Smooth muscle cell (in vitro differentiated cells): ENCODE results near the gene PRPSAP2. TPM values are rescaled to one million over a fixed set of nuclear protein-coding genes. Genes with fewer than 3 reads are reported as not detected.
A peak's percentile ranks its signal among the peaks of the same experiment; 100 is the strongest.
"Not testable (repeated sequence)": the region's sequence is repeated elsewhere in the genome, so short reads cannot be mapped to it uniquely, and the experiment has no call there.

Source experiments
- DNase-seq: peaks from one replicate; lab custom pipeline; 2025; ENCODE audit not compliant: unreplicated experiment; lab: John Stamatoyannopoulos, UW
- H2AFZ ChIP-seq: fragments of 200-600 bp; sonication (generic); 2 replicates; pipeline ENCODE4 v1.6.0; 2016; ENCODE audit warnings: antibody characterized with exemption, low read depth, mild to moderate bottlenecking
- H3F3A ChIP-seq: fragments of 200-600 bp; sonication (generic); 2 replicates; pipeline ENCODE4 v1.6.0; 2017; ENCODE audit warnings: antibody characterized with exemption, low read depth
- H3K27ac ChIP-seq: fragments of 200-600 bp; sonication (generic); 2 replicates; pipeline ENCODE4 v1.5.1; 2016; ENCODE audit warnings: low read depth, mild to moderate bottlenecking
- H3K27me3 ChIP-seq: fragments of 200-600 bp; sonication (generic); 2 replicates; pipeline ENCODE4 v1.6.1; 2016; ENCODE audit warnings: low read depth, mild to moderate bottlenecking
- H3K36me3 ChIP-seq: fragments of 200-600 bp; sonication (generic); 2 replicates; pipeline ENCODE4 v1.5.1; 2016; ENCODE audit warnings: low read depth
- H3K4me1 ChIP-seq: fragments of 200-600 bp; sonication (generic); 2 replicates; pipeline ENCODE4 v1.5.1; 2016; ENCODE audit warnings: low read depth
- H3K4me2 ChIP-seq: fragments of 200-600 bp; sonication (generic); 2 replicates; pipeline ENCODE4 v1.6.0; 2016; ENCODE audit warnings: mild to moderate bottlenecking
- H3K4me3 ChIP-seq: fragments of 200-600 bp; sonication (generic); 2 replicates; pipeline ENCODE4 v1.5.1; 2016; ENCODE audit warnings: mild to moderate bottlenecking
- H3K79me2 ChIP-seq: fragments of 200-600 bp; sonication (generic); 2 replicates; pipeline ENCODE4 v1.6.0; 2016; ENCODE audit warnings: low read depth, mild to moderate bottlenecking
- H3K9ac ChIP-seq: fragments of 200-600 bp; sonication (generic); 2 replicates; pipeline ENCODE4 v1.6.0; 2016; ENCODE audit warnings: low read depth
- H3K9me3 ChIP-seq: fragments of 200-600 bp; sonication (generic); replicated peaks from 2 replicates; pipeline ENCODE4 v1.5.1; 2016; ENCODE audit warnings: low read depth
- H4K20me1 ChIP-seq: fragments of 200-600 bp; sonication (generic); 2 replicates; pipeline ENCODE4 v1.6.0; 2016; ENCODE audit warnings: low read depth
- WGBS: methylation state at CpG from one replicate; pipeline ENCODE4 v1.1.7; 2016; ENCODE audit warnings: low lambda C conversion rate; 5-methylcytosine and 5-hydroxymethylcytosine counted together
- polyA plus RNA-seq: library from polyadenylated mRNA; unstranded; fragments of >200 nt; fragmentation: Nextera tagmentation; extraction: Ambion mirVana; gene quantifications from 2 replicates; pipeline ENCODE4 v1.2.1, GENCODE V29; 2016
- total RNA-seq: library from RNA; depleted of rRNA; stranded (reverse); fragments of >200 nt; gene quantifications from 2 replicates; pipeline ENCODE4 v1.2.3, GENCODE V29; 2014
- TF ChIP-seq, protein P1 (sequence below): fragments of 200-600 bp; sonication (generic); IDR thresholded peaks from 2 replicates; pipeline ENCODE4 v1.5.1; 2017; ENCODE audit warnings: borderline replicate concordance, mild to moderate bottlenecking, antibody characterized with exemption; ENCODE audit not compliant: insufficient read depth, poor library complexity, severe bottlenecking

Gene PRPSAP2
- total RNA-seq: 37.9 and 39.8 TPM in 2 replicates
- 24.0 TPM in 2 replicates for polyA plus RNA-seq

GRCh38 chr17:18857864-18858566, at the start of gene PRPSAP2:
PRPSAP2 (plus strand) TSS chr17:18858131; CDS start chr17:18865834, 7,703 bp downstream.
- 2% methylated on average over 7 of the region's 58 CpGs for WGBS
- Histone ChIP-seq H3K9ac (peak within 1 kb of the TSS; percentile 88), H3K4me2 (peak within 1 kb of the TSS; percentile 92), H3K9me3 (no peaks in the 10 kb centered on the region), H3K4me3 (peak within 1 kb of the TSS; percentile 94), H3K36me3 (no peaks in the 10 kb centered on the region), H3F3A (no peaks in the 10 kb centered on the region), H3K27me3 (no peaks in the 10 kb centered on the region), H3K4me1 (peaks cover 8% of the 10 kb centered on the region), H3K79me2 (peaks cover 33% of the 10 kb centered on the region), H3K27ac (peak within 1 kb of the TSS; percentile 49), H2AFZ (peak within 1 kb of the TSS; percentile 95), H4K20me1 (peaks cover 17% of the 10 kb centered on the region)
- DNase-seq: peak; percentile 81
- TF ChIP-seq, protein P1, sequence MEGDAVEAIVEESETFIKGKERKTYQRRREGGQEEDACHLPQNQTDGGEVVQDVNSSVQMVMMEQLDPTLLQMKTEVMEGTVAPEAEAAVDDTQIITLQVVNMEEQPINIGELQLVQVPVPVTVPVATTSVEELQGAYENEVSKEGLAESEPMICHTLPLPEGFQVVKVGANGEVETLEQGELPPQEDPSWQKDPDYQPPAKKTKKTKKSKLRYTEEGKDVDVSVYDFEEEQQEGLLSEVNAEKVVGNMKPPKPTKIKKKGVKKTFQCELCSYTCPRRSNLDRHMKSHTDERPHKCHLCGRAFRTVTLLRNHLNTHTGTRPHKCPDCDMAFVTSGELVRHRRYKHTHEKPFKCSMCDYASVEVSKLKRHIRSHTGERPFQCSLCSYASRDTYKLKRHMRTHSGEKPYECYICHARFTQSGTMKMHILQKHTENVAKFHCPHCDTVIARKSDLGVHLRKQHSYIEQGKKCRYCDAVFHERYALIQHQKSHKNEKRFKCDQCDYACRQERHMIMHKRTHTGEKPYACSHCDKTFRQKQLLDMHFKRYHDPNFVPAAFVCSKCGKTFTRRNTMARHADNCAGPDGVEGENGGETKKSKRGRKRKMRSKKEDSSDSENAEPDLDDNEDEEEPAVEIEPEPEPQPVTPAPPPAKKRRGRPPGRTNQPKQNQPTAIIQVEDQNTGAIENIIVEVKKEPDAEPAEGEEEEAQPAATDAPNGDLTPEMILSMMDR: no peak

DNA sequence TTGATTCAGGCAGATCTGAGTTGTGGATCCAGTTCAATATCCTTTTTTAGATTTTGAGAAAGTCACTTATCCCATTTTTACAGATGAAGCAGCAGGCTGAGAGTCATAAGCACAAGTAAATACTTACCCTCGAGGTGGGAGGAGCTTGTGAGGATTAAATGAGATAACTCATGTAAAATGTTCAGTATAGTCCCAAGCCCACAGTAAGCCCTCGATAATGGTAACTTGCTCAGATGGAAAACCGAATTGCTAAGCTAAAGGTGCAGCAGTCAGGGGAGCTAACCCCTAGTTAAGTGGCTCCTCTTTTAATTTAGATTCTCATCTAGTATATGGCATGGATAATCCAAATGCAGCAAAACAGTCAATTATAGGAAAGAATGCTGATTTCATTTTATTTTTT, 42.0 kb upstream of the PRPSAP2 start:
- not testable (repeated sequence) for H2AFZ ChIP-seq, H4K20me1 ChIP-seq, H3K4me2 ChIP-seq, H3F3A ChIP-seq, DNase-seq, H3K4me1 ChIP-seq, H3K9me3 ChIP-seq, H3K27ac ChIP-seq, H3K27me3 ChIP-seq, H3K4me3 ChIP-seq, H3K79me2 ChIP-seq, H3K36me3 ChIP-seq, H3K9ac ChIP-seq
- WGBS: 59% methylated on average over 3 of the region's 3 CpGs

GRCh38 chr17:18816489-18817371, 41.2 kb upstream of the PRPSAP2 start:
- not testable (repeated sequence) for DNase-seq, H4K20me1 ChIP-seq, H3K4me1 ChIP-seq, H3K4me3 ChIP-seq, H2AFZ ChIP-seq, H3F3A ChIP-seq, H3K9me3 ChIP-seq, H3K79me2 ChIP-seq, H3K27me3 ChIP-seq, H3K4me2 ChIP-seq, H3K27ac ChIP-seq, H3K36me3 ChIP-seq, H3K9ac ChIP-seq
- WGBS: 51% methylated on average over 9 of the region's 9 CpGs
- TF ChIP-seq, protein P1: peak; percentile 68

- not testable (repeated sequence) for H3K79me2 ChIP-seq, H3K27me3 ChIP-seq, H4K20me1 ChIP-seq, DNase-seq, H3F3A ChIP-seq, H3K4me3 ChIP-seq, H3K27ac ChIP-seq, H3K9ac ChIP-seq, H3K36me3 ChIP-seq, H3K4me1 ChIP-seq, H3K4me2 ChIP-seq, H3K9me3 ChIP-seq
- 81% methylated on average over 3 of the region's 3 CpGs for WGBS
- peak overlapping the region; percentile 66 for H2AFZ ChIP-seq
Measured at GRCh38 chr17:18821430-18821829, 36.5 kb upstream of the PRPSAP2 start.

DNA sequence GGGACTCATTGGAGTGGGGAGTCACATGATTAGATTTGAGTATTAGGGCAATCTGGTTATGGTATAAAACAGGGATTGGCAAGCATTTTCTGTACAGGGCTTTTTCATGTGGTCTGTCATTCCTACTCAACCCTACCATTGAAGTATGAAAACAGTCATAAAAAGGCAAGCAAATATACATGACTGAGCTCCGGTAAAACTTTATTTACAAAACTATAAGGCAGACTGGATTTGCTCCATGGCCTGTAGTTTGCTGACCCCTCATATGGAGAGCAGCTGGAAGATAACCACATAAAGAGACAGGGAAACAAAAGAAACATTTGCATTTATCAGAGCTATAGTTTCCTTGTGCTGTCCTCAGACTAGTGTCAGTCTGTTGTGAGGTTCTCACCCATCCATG, 30.3 kb upstream of the PRPSAP2 start:
- DNase-seq, H3K4me3 ChIP-seq, H3K27ac ChIP-seq, H2AFZ ChIP-seq, H3K4me2 ChIP-seq, H3K79me2 ChIP-seq, H4K20me1 ChIP-seq, H3K9ac ChIP-seq, H3K36me3 ChIP-seq, H3K27me3 ChIP-seq, H3K9me3 ChIP-seq, H3K4me1 ChIP-seq, H3F3A ChIP-seq: not testable (repeated sequence)
- WGBS: no CpG with 5 or more reads among the region's 1 CpG
